Endodermal cell (in vitro differentiated cells): Measurements from ENCODE around the gene ATAD1. TPM values are rescaled to one million over a fixed set of nuclear protein-coding genes. Genes with fewer than 3 reads are reported as not detected.

Experiments used
- DNase-seq: peaks from one replicate; pipeline ENCODE4 v3.0.0-alpha.2; 2017
- H3K27ac ChIP-seq: 2 replicates; pipeline ENCODE4 v1.5.1; 2013; ENCODE audit warnings: mild to moderate bottlenecking, low read depth, low read length, moderate library complexity
- H3K27me3 ChIP-seq: 2 replicates; pipeline ENCODE4 v1.6.1; 2013; ENCODE audit warnings: mild to moderate bottlenecking, low read length, moderate library complexity; ENCODE audit not compliant: insufficient read depth, control insufficient read depth, poor library complexity, severe bottlenecking
- H3K36me3 ChIP-seq: 2 replicates; pipeline ENCODE4 v1.7.0; 2013; ENCODE audit warnings: mild to moderate bottlenecking, low read length, moderate library complexity; ENCODE audit not compliant: control insufficient read depth, insufficient read depth
- H3K4me1 ChIP-seq: one replicate; pipeline ENCODE4 v1.7.0; 2013; ENCODE audit warnings: low read length; ENCODE audit not compliant: control insufficient read depth, insufficient read depth
- H3K4me3 ChIP-seq: 2 replicates; pipeline ENCODE4 v1.5.1; 2013; ENCODE audit warnings: mild to moderate bottlenecking, low read length, moderate library complexity
- H3K9ac ChIP-seq: 2 replicates; pipeline ENCODE4 v1.6.1; 2013; ENCODE audit warnings: mild to moderate bottlenecking, low read length, moderate library complexity; ENCODE audit not compliant: poor library complexity, severe bottlenecking; ENCODE audit errors: extremely low read depth
- H3K9me3 ChIP-seq: 2 replicates; pipeline ENCODE4 v1.6.1; 2013; ENCODE audit warnings: mild to moderate bottlenecking, low read length, moderate library complexity; ENCODE audit not compliant: control insufficient read depth
- H3K27ac Mint-ChIP-seq: 2 replicates; pipeline ENCODE4 v1.8.0; 2020; ENCODE audit warnings: mixed read lengths
- H3K27me3 Mint-ChIP-seq: 2 replicates; pipeline ENCODE4 v1.8.0; 2021; ENCODE audit warnings: mild to moderate bottlenecking, mixed read lengths; ENCODE audit not compliant: insufficient read depth
- H3K36me3 Mint-ChIP-seq: 2 replicates; pipeline ENCODE4 v1.8.0; 2020; ENCODE audit warnings: low read depth, mixed read lengths
- H3K4me1 Mint-ChIP-seq: 2 replicates; pipeline ENCODE4 v1.8.0; 2020; ENCODE audit warnings: mixed read lengths
- H3K4me3 Mint-ChIP-seq: 2 replicates; pipeline ENCODE4 v1.8.0; 2020; ENCODE audit warnings: mild to moderate bottlenecking, moderate library complexity, mixed read lengths
- H3K9me3 Mint-ChIP-seq: 2 replicates; pipeline ENCODE4 v1.8.0; 2020; ENCODE audit warnings: mild to moderate bottlenecking, mixed read lengths
- WGBS, 2 experiments: methylation state at CpG; one replicate each; pipeline versions ENCODE4 v1.1.5 to v1.1.7; 2013; ENCODE audit warnings: missing lambda C conversion rate in 2 of 2, mixed read lengths in 1 of 2; ENCODE audit not compliant: insufficient coverage in 1 of 2, insufficient read length in 1 of 2; 5-methylcytosine and 5-hydroxymethylcytosine counted together
- total RNA-seq, 2 donors: library from RNA; stranded (reverse); fragmentation: NEBNext Ultra II Directional in 1 of 2; extraction: Animal tissue kit (Norgen Biotek cat#: 25700) in 1 of 2; gene quantifications; 2 replicates in 1 of 2; 3 replicates in 1 of 2; pipeline ENCODE4 v1.2.1, GENCODE V29; 2021
- TF ChIP-seq, protein P1 (sequence below): fragments of 200-600 bp; sonication (generic); conservative IDR thresholded peaks from 2 replicates; pipeline ENCODE4 v1.5.0; 2021; ENCODE audit warnings: antibody characterized with exemption, mild to moderate bottlenecking

ATAD1 gene
- total RNA-seq, 2 donors from 2014 or later, result 55.4 to 68.0 TPM

DNA sequence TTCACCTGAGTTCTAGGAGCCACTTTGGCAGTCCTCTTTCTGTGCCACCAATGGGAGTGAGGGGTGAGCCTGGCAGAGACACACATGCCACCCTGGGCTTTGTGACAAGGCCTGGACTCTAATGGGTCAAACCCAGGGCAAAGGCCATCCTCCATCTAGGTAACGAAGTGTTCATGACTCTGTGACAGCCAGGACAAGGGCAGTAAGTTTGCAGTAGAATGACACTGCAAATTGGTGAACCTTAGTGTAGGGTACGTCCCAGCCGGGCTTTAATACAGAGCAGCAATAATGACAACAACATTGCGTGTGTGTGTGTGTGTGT lies 115.1 kb downstream of the ATAD1 start:
- Histone ChIP-seq H3K9ac (no peak overlapping the region), H3K9me3 (no peaks in the 10 kb centered on the region), H3K4me3 (no peak overlapping the region), H3K36me3 (no peaks in the 10 kb centered on the region), H3K27me3 (no peaks in the 10 kb centered on the region), H3K27ac (no peak overlapping the region), H3K4me1 (no peaks in the 10 kb centered on the region)
- Mint-ChIP-seq H3K27ac (no peak overlapping the region), H3K4me3 (no peak overlapping the region), H3K4me1 (no peaks in the 10 kb centered on the region), H3K9me3 (no peaks in the 10 kb centered on the region), H3K27me3 (no peaks in the 10 kb centered on the region), H3K36me3 (no peaks in the 10 kb centered on the region)
- TF ChIP-seq, protein P1, sequence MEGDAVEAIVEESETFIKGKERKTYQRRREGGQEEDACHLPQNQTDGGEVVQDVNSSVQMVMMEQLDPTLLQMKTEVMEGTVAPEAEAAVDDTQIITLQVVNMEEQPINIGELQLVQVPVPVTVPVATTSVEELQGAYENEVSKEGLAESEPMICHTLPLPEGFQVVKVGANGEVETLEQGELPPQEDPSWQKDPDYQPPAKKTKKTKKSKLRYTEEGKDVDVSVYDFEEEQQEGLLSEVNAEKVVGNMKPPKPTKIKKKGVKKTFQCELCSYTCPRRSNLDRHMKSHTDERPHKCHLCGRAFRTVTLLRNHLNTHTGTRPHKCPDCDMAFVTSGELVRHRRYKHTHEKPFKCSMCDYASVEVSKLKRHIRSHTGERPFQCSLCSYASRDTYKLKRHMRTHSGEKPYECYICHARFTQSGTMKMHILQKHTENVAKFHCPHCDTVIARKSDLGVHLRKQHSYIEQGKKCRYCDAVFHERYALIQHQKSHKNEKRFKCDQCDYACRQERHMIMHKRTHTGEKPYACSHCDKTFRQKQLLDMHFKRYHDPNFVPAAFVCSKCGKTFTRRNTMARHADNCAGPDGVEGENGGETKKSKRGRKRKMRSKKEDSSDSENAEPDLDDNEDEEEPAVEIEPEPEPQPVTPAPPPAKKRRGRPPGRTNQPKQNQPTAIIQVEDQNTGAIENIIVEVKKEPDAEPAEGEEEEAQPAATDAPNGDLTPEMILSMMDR, result no peak
- DNase-seq, result no peak
- WGBS, 2 experiments, result 94 to 100% methylated on average over 1 to 4 of the region's 4 CpGs

DNA sequence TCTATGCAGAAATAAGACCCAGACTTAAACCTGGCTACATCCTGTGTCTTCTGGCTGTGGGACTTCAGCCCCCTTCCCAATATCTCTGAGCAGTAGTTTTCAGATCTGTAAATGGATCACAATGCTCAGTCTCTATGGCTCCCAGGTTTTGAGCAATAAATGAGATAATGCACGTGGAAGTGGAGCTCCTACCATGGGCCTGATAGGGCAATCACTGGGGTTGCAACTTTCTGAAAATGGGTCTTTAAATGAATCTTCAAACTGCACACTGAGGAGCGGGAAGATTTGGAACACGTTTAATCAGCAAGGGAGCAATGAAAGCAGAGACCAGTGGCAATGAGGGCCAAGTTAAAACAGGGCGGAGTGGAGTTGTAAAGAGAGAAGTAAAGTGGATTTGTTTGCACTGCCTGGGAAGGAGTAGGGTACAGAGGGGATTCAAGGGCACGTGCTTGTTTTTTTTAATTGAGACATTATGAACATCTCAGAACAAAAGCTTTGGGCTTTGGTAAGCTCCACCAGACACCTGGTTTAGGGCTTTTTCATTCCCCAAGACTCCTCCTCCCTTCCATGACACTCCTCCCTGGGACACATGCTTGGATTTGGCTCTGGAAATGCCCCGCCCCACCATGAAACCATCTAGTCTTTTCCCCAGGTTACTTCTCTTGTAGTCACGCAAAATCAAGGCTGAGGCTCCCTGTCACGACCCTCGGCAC lies 115.6 kb downstream of the ATAD1 start:
- H3K4me1 ChIP-seq, result no peaks in the 10 kb centered on the region
- H3K4me1 Mint-ChIP-seq, result no peaks in the 10 kb centered on the region
- H3K4me3 ChIP-seq, result no peak overlapping the region
- H3K9ac ChIP-seq, result no peak overlapping the region
- WGBS, 2 experiments, result 94 to 97% methylated on average over 7 to 9 of the region's 9 CpGs
- no peak overlapping the region for H3K4me3 Mint-ChIP-seq
- no peak for DNase-seq
- no peaks in the 10 kb centered on the region for H3K36me3 Mint-ChIP-seq
- TF ChIP-seq, protein P1, result no peak
- no peak overlapping the region for H3K27ac ChIP-seq
- no peaks in the 10 kb centered on the region for H3K27me3 ChIP-seq
- no peak overlapping the region for H3K27ac Mint-ChIP-seq
- no peaks in the 10 kb centered on the region for H3K9me3 ChIP-seq
- no peaks in the 10 kb centered on the region for H3K9me3 Mint-ChIP-seq
- H3K27me3 Mint-ChIP-seq, result no peaks in the 10 kb centered on the region
- no peaks in the 10 kb centered on the region for H3K36me3 ChIP-seq

Other genes with a start within 250 kb of the ATAD1 start
- gene PAPSS2, start 158.3 kb downstream of the ATAD1 start, total RNA-seq, result 10 to 100 TPM; 15.7 to 20.2 TPM
- gene KLLN, start 45.3 kb upstream of the ATAD1 start, total RNA-seq, result under 1 TPM; 0.49 to 0.51 TPM
- gene PTEN, start 45.4 kb upstream of the ATAD1 start, total RNA-seq, result 10 to 100 TPM; 41.7 to 45.0 TPM